Measurements from ENCODE around the gene ARHGAP12.

Gene ARHGAP12

GRCh38 chr10:31873724-31874123 is 54.9 kb downstream of the ARHGAP12 start:
- no peak for DNase-seq

GRCh38 chr10:31871266-31872065 is 57.2 kb downstream of the ARHGAP12 start:
- DNase-seq: no peak

- DNase-seq: no peak
These were observed 61.0 kb downstream of the ARHGAP12 start for GRCh38 chr10:31867646-31868045.

GRCh38 chr10:31866118-31866670 is 62.4 kb downstream of the ARHGAP12 start:
- no peak for DNase-seq

- DNase-seq: no peak
These were observed 63.7 kb downstream of the ARHGAP12 start for GRCh38 chr10:31864834-31865518.

- no peak for DNase-seq
These were observed 73.6 kb downstream of the ARHGAP12 start for GRCh38 chr10:31855033-31855432.

GRCh38 chr10:31853629-31854028 is 75.0 kb downstream of the ARHGAP12 start:
- DNase-seq: no peak

GRCh38 chr10:31851216-31851615 is 77.4 kb downstream of the ARHGAP12 start:
- no peak for DNase-seq

- no peak for DNase-seq
These were observed 81.1 kb downstream of the ARHGAP12 start for GRCh38 chr10:31847515-31847914.

GRCh38 chr10:31838709-31839108 is 89.9 kb downstream of the ARHGAP12 start:
- DNase-seq: no peak

GRCh38 chr10:31838065-31838464 is 90.6 kb downstream of the ARHGAP12 start:
- no peak for DNase-seq

GRCh38 chr10:31836569-31837406 is 91.8 kb downstream of the ARHGAP12 start:
- DNase-seq: no peak

GRCh38 chr10:31833753-31834152 is 94.9 kb downstream of the ARHGAP12 start:
- DNase-seq: no peak

- DNase-seq: no peak
These were observed 96.4 kb downstream of the ARHGAP12 start for GRCh38 chr10:31832261-31832660.

GRCh38 chr10:31830887-31831286 is 97.7 kb downstream of the ARHGAP12 start:
- DNase-seq: no peak

GRCh38 chr10:31829776-31830175 is 98.9 kb downstream of the ARHGAP12 start:
- no peak for DNase-seq

- DNase-seq: no peak
These were observed 105.3 kb downstream of the ARHGAP12 start for GRCh38 chr10:31823358-31823757.

- no peak for DNase-seq
These were observed 105.9 kb downstream of the ARHGAP12 start for GRCh38 chr10:31822616-31823318.

- DNase-seq: no peak
These were observed 106.5 kb downstream of the ARHGAP12 start for GRCh38 chr10:31822150-31822549.

GRCh38 chr10:31820778-31821369 is 107.8 kb downstream of the ARHGAP12 start:
- DNase-seq: no peak

- no peak for DNase-seq
These were observed 108.5 kb downstream of the ARHGAP12 start for GRCh38 chr10:31820096-31820495.

- DNase-seq: no peak
These were observed 109.2 kb downstream of the ARHGAP12 start for GRCh38 chr10:31819391-31819820.

All from KG1 (cell line).